CD14-positive monocyte (primary cell): Measurements from ENCODE around the gene TGFB3. TPM values are rescaled to one million over a fixed set of nuclear protein-coding genes. Genes with fewer than 3 reads are reported as not detected.

Experiments used
- DNase-seq, 3 donors: peaks; one replicate each; pipeline ENCODE4 v3.0.0-alpha.2; 2011 to 2022
- H2AFZ ChIP-seq: 2 replicates; pipeline ENCODE4 v1.6.0; 2012; ENCODE audit warnings: mild to moderate bottlenecking, low read depth, low read length, inconsistent platforms; ENCODE audit not compliant: insufficient read depth, poor library complexity, severe bottlenecking
- H3K27ac ChIP-seq, 2 donors: 1 replicate in 1 of 2; 2 replicates in 1 of 2; pipeline ENCODE4 v1.5.1; 2012 to 2013; ENCODE audit warnings: low read length in 2 of 2, control low read depth in 1 of 2, inconsistent platforms in 1 of 2, low read depth in 1 of 2, mild to moderate bottlenecking in 1 of 2
- H3K27me3 ChIP-seq, 2 donors: one replicate each; pipeline versions ENCODE4 v1.6.0 to v1.6.1; 2011 to 2013; ENCODE audit warnings: low read length in 2 of 2; ENCODE audit not compliant: control insufficient read depth in 2 of 2, insufficient read depth in 2 of 2
- H3K36me3 ChIP-seq, 2 donors: replicated peaks in 1 of 2; 1 replicate in 1 of 2; 2 replicates in 1 of 2; pipeline versions ENCODE4 v1.5.1 to v1.6.1; 2012 to 2013; ENCODE audit warnings: low read length in 2 of 2, control low read depth in 1 of 2, inconsistent platforms in 1 of 2, mild to moderate bottlenecking in 1 of 2; ENCODE audit not compliant: insufficient read depth in 2 of 2, control insufficient read depth in 1 of 2
- H3K4me1 ChIP-seq, 2 donors: 1 replicate in 1 of 2; 2 replicates in 1 of 2; pipeline versions ENCODE4 v1.5.1 to v1.6.1; 2012 to 2013; ENCODE audit warnings: low read length in 2 of 2, control low read depth in 1 of 2, inconsistent platforms in 1 of 2, mild to moderate bottlenecking in 1 of 2, moderate library complexity in 1 of 2; ENCODE audit not compliant: insufficient read depth in 2 of 2, control insufficient read depth in 1 of 2
- H3K4me2 ChIP-seq: replicated peaks from 2 replicates; pipeline ENCODE3; 2012; ENCODE audit warnings: low read length, moderate library complexity, mild to moderate bottlenecking; ENCODE audit not compliant: poor library complexity, severe bottlenecking; ENCODE audit errors: extremely low read depth
- H3K4me3 ChIP-seq, 3 experiments: fragments of 200-600 bp in 1 of 3; sonication (generic) in 1 of 3; replicated peaks in 1 of 3; 1 replicate in 2 of 3; 2 replicates in 1 of 3; pipeline ENCODE4 v1.5.1; 2011 to 2013; ENCODE audit warnings: low read length in 3 of 3, mild to moderate bottlenecking in 3 of 3, control low read depth in 2 of 3, low read depth in 2 of 3, inconsistent platforms in 1 of 3, moderate library complexity in 1 of 3
- H3K79me2 ChIP-seq: 2 replicates; pipeline ENCODE4 v1.6.0; 2012; ENCODE audit warnings: mild to moderate bottlenecking, control low read depth, inconsistent platforms, low read length, moderate library complexity; ENCODE audit not compliant: insufficient read depth
- H3K9ac ChIP-seq: 2 replicates; pipeline ENCODE4 v1.6.0; 2017; ENCODE audit warnings: low read length, mild to moderate bottlenecking; ENCODE audit not compliant: insufficient read depth, poor library complexity, severe bottlenecking
- H3K9me3 ChIP-seq, 2 donors: replicated peaks in 1 of 2; 1 replicate in 1 of 2; 2 replicates in 1 of 2; pipeline versions ENCODE4 v1.5.1 to v1.6.1; 2012 to 2013; ENCODE audit warnings: low read length in 2 of 2, control low read depth in 1 of 2; ENCODE audit not compliant: control insufficient read depth in 1 of 2, insufficient read depth in 1 of 2
- H4K20me1 ChIP-seq: 2 replicates; pipeline ENCODE4 v1.6.0; 2012; ENCODE audit warnings: mild to moderate bottlenecking, low read length, control low read depth, moderate library complexity; ENCODE audit not compliant: insufficient read depth
- H3K27ac Mint-ChIP-seq, 7 donors: one replicate each; pipeline ENCODE4 v1.8.0; 2020; ENCODE audit warnings: mild to moderate bottlenecking in 7 of 7, mixed read lengths in 7 of 7, moderate library complexity in 6 of 7, inconsistent platforms in 2 of 7
- H3K27me3 Mint-ChIP-seq, 3 donors: one replicate each; pipeline ENCODE4 v1.8.0; 2021 to 2022; ENCODE audit warnings: low read depth in 3 of 3, mild to moderate bottlenecking in 3 of 3, mixed read lengths in 3 of 3, moderate library complexity in 3 of 3, inconsistent platforms in 1 of 3
- H3K36me3 Mint-ChIP-seq, 2 donors: one replicate each; pipeline ENCODE4 v1.8.0; 2020; ENCODE audit warnings: mixed read lengths in 2 of 2, inconsistent platforms in 1 of 2, mild to moderate bottlenecking in 1 of 2
- H3K4me1 Mint-ChIP-seq: one replicate; pipeline ENCODE4 v1.8.0; 2020; ENCODE audit warnings: mild to moderate bottlenecking, mixed read lengths
- H3K4me3 Mint-ChIP-seq, 2 donors: one replicate each; pipeline ENCODE4 v1.8.0; 2020; ENCODE audit warnings: mild to moderate bottlenecking in 2 of 2, mixed read lengths in 2 of 2, moderate library complexity in 1 of 2
- H3K9me3 Mint-ChIP-seq, 7 donors: one replicate each; pipeline ENCODE4 v1.8.0; 2020 to 2022; ENCODE audit warnings: mixed read lengths in 7 of 7, mild to moderate bottlenecking in 6 of 7, moderate library complexity in 6 of 7, inconsistent platforms in 2 of 7
- WGBS: methylation state at CpG from one replicate; pipeline ENCODE4 v1.1.5; 2013; ENCODE audit warnings: missing lambda C conversion rate; ENCODE audit not compliant: insufficient coverage; 5-methylcytosine and 5-hydroxymethylcytosine counted together
- intact Hi-C, 2 donors: fragments of 100-400 bp; cut with micrococcal nuclease; formaldehyde crosslinking; loops; one replicate each; pipeline versions ENCODE4 v1.15.0 to v1.15.1; 2023
- polyA plus RNA-seq, 3 donors: library from polyadenylated mRNA; depleted of rRNA in 1 of 3; unstranded in 2 of 3; stranded (reverse) in 1 of 3; fragments of 300-500 nt in 2 of 3; fragments of >200 nt in 1 of 3; fragmentation: Illumina TruSeq in 2 of 3; gene quantifications; 1 replicate in 2 of 3; 2 replicates in 1 of 3; pipeline ENCODE4 v1.2.3, GENCODE V29; 2012 to 2021
- TF ChIP-seq, protein P1 (sequence below): fragments of 200-600 bp; IDR thresholded peaks from one replicate; pipeline ENCODE4 v1.8.0; 2022; ENCODE audit warnings: antibody characterized with exemption, mild to moderate bottlenecking

TGFB3 gene
- polyA plus RNA-seq, 3 donors = 0.07 to 1.8 TPM; not detected in 1

DNA sequence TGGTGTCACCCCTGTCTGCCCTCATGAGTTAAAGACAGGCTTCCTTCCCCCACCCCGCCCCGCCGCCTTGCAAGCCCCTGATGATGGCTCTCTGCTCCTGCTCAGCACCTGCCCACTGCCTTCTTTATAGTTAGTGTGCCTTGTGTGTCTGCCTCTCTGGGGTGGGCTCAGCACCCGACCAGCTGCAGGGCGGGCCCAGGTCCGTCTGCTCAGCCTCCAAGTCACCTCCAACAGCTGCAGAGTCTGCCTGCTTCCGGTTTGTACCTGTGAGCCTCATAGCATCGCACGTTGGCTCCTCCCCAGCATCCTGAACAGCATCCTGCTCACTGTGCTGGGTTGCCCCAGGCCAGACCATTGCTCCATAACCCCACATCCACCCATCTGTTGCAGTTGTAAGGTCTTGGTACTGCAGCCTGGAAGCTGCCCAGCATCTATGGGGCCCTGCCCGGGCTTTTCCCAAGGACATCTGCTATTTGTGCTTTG, 3.5 kb downstream of the TGFB3 start:
- Histone ChIP-seq H3K4me3 (no peak overlapping the region), H4K20me1 (no peaks in the 10 kb centered on the region), H3K27ac (no peak overlapping the region), H3K9ac (no peak overlapping the region), H3K9me3 (no peaks in the 10 kb centered on the region), H3K4me2 (no peak overlapping the region), H3K79me2 (no peaks in the 10 kb centered on the region), H3K36me3 (no peaks in the 10 kb centered on the region), H3K27me3 (peaks cover 0 to 7% of the 10 kb centered on the region in 2 donors), H2AFZ (no peak overlapping the region), H3K4me1 (peaks cover 17 to 20% of the 10 kb centered on the region in 2 donors)
- intact Hi-C loops = no loop called here
- no peak for DNase-seq
- Mint-ChIP-seq H3K27me3 (peaks cover 9 to 32% (median 14%) of the 10 kb centered on the region in 3 donors), H3K4me3 (no peak overlapping the region), H3K36me3 (peaks cover 0 to 1% of the 10 kb centered on the region in 2 donors), H3K9me3 (no peaks in the 10 kb centered on the region), H3K27ac (no peak overlapping the region), H3K4me1 (peaks cover 33% of the 10 kb centered on the region)
- WGBS = 19% methylated on average over 4 of the region's 10 CpGs
- TF ChIP-seq, protein P1, sequence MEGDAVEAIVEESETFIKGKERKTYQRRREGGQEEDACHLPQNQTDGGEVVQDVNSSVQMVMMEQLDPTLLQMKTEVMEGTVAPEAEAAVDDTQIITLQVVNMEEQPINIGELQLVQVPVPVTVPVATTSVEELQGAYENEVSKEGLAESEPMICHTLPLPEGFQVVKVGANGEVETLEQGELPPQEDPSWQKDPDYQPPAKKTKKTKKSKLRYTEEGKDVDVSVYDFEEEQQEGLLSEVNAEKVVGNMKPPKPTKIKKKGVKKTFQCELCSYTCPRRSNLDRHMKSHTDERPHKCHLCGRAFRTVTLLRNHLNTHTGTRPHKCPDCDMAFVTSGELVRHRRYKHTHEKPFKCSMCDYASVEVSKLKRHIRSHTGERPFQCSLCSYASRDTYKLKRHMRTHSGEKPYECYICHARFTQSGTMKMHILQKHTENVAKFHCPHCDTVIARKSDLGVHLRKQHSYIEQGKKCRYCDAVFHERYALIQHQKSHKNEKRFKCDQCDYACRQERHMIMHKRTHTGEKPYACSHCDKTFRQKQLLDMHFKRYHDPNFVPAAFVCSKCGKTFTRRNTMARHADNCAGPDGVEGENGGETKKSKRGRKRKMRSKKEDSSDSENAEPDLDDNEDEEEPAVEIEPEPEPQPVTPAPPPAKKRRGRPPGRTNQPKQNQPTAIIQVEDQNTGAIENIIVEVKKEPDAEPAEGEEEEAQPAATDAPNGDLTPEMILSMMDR = no peak

DNA sequence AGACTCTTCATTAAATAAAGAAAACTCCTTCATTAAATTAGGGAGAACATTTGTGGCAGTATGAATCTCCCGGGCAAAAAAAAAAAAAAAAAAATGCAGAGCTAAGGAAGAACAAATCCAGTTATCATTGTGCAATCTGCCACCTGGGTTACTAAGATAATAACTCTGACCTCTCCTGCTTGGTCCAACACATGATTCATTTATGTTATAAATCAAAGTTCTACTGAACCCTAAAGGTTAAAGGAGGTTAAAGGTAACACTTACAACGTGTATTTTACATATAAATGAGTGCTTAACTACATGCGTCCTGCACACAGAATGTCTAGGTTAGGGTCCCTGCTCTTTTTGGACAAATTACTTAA, 4.2 kb downstream of the TGFB3 start:
- H3K9me3 ChIP-seq = no peaks in the 10 kb centered on the region

More for the DNA sequence above, 4.2 kb downstream of the TGFB3 start:
- Histone ChIP-seq H3K4me1 (peaks cover 13 to 15% of the 10 kb centered on the region in 2 donors), H3K79me2 (no peaks in the 10 kb centered on the region), H3K36me3 (no peaks in the 10 kb centered on the region), H3K27ac (no peak overlapping the region), H3K9ac (no peak overlapping the region), H3K27me3 (no peaks in the 10 kb centered on the region), H3K4me3 (no peak overlapping the region), H3K4me2 (no peak overlapping the region), H4K20me1 (no peaks in the 10 kb centered on the region), H2AFZ (no peak overlapping the region)
- Mint-ChIP-seq H3K27me3 (peaks cover 5 to 25% (median 8%) of the 10 kb centered on the region in 3 donors), H3K36me3 (peaks cover 0 to 1% of the 10 kb centered on the region in 2 donors), H3K9me3 (no peaks in the 10 kb centered on the region), H3K4me3 (no peak overlapping the region), H3K4me1 (peaks cover 29% of the 10 kb centered on the region), H3K27ac (no peak overlapping the region)
- intact Hi-C loops = no loop called here
- WGBS = no CpG with 5 or more reads among the region's 3 CpGs
- TF ChIP-seq, protein P1 = no peak
- DNase-seq = no peak
